SU-DHL-6 (cell line): ENCODE data around the gene SLC48A1.
A peak's percentile ranks its signal among the peaks of the same experiment; 100 is the strongest.

Source experiments
- CTCF ChIP-seq: fragments of 200-600 bp; sonication (generic); IDR thresholded peaks from one replicate; pipeline ENCODE4 v1.5.1; 2017; ENCODE audit warnings: antibody characterized with exemption, mild to moderate bottlenecking, low read length, moderate library complexity; ENCODE audit not compliant: insufficient read depth, poor library complexity, severe bottlenecking
- EZH2phosphoT487 ChIP-seq: fragments of 200-600 bp; sonication (generic), shearing (Covaris generic); conservative IDR thresholded peaks from 2 replicates; pipeline ENCODE4 v1.6.1; 2018; ENCODE audit warnings: mild to moderate bottlenecking, antibody characterized with exemption, low read length, moderate library complexity, mixed read lengths

- peak; percentile 36 for TF ChIP-seq CTCF
- TF ChIP-seq EZH2phosphoT487 = no peak
Observed at GRCh38 chr12:47744005-47744651, 28.9 kb upstream of the SLC48A1 start.
